Skeletal muscle satellite cell (primary cell): Measurements from ENCODE around the gene PCDHGA1.
"Not testable (repeated sequence)": the region's sequence is repeated elsewhere in the genome, so short reads cannot be mapped to it uniquely, and the experiment has no call there.

Source experiments
- H3K27me3 ChIP-seq: 2 replicates; pipeline ENCODE4 v1.7.0; 2013; ENCODE audit warnings: low read length; ENCODE audit not compliant: control insufficient read depth, insufficient read depth
- H3K36me3 ChIP-seq: 2 replicates; pipeline ENCODE4 v1.7.0; 2013; ENCODE audit warnings: mild to moderate bottlenecking, control low read depth, low read length; ENCODE audit not compliant: insufficient read depth
- H3K4me1 ChIP-seq: 2 replicates; pipeline ENCODE4 v1.7.0; 2013; ENCODE audit warnings: low read length; ENCODE audit not compliant: control insufficient read depth, insufficient read depth
- H3K4me2 ChIP-seq: 2 replicates; pipeline ENCODE4 v1.7.0; 2013; ENCODE audit warnings: mild to moderate bottlenecking, low read length
- H3K4me3 ChIP-seq: 2 replicates; pipeline ENCODE4 v1.7.0; 2013; ENCODE audit warnings: low read length
- H3K9ac ChIP-seq: 2 replicates; pipeline ENCODE4 v1.7.0; 2013; ENCODE audit warnings: mild to moderate bottlenecking, low read depth, low read length, moderate library complexity
- H3K9me3 ChIP-seq: replicated peaks from 2 replicates; pipeline ENCODE4 v1.7.0; 2013; ENCODE audit warnings: mild to moderate bottlenecking, control low read depth, low read length

The PCDHGA1 gene

DNA sequence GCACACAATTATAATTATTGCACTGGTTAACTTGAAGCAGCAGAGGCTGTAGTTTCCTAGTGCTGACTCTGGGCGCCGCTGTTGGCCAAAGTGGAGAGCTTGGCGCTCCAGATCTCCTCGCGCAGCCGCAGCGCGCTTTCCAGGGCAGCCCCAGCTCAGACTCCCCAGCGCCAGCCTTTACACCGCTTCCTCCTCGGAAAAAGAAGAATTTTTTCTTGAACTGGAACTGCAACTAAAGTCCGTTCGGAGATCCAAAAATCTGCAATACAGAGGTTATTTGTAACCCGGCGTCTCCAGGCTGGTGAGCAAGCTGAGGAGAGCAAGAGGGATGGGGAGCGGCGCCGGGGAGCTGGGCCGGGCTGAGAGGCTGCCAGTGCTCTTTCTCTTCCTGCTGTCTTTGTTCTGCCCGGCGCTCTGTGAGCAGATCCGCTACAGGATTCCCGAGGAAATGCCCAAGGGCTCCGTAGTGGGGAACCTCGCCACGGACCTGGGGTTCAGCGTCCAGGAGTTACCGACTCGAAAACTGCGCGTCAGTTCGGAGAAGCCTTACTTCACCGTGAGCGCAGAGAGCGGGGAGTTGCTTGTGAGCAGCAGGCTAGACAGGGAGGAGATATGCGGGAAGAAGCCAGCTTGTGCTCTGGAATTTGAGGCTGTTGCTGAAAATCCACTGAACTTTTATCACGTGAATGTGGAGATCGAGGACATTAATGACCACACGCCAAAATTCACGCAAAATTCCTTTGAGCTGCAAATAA, 57.4 kb downstream of the PCDHGA1 start, which contains the start of gene PCDHGB4:
PCDHGB4 (plus strand) TSS at position 142 of the 755 bp plus-strand sequence; CDS start at position 329, 187 bp downstream.
- not testable (repeated sequence) for H3K9ac ChIP-seq, H3K27me3 ChIP-seq, H3K36me3 ChIP-seq, H3K4me1 ChIP-seq
- Histone ChIP-seq H3K9me3 (peaks cover 28% of the 10 kb centered on the region), H3K4me3 (peak within 1 kb of the TSS; percentile 44), H3K4me2 (peak within 1 kb of the TSS; percentile 54)

DNA sequence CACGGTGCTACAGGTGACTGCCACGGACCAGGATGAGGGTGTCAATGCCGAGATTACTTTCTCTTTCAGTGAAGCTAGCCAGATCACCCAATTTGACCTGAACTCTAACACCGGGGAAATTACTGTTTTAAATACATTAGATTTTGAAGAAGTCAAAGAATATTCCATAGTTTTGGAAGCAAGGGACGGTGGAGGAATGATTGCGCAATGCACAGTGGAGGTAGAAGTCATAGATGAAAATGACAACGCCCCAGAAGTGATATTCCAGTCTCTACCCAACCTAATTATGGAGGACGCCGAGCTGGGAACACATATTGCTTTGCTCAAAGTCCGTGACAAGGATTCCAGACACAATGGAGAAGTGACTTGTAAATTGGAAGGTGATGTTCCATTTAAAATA, 58.3 kb downstream of the PCDHGA1 start:
- Histone ChIP-seq H3K9me3 (peaks cover 32% of the 10 kb centered on the region), H3K4me3 (no peak overlapping the region), H3K27me3 (no peaks in the 10 kb centered on the region), H3K36me3 (peaks cover 5% of the 10 kb centered on the region), H3K4me2 (no peak overlapping the region), H3K4me1 (no peaks in the 10 kb centered on the region), H3K9ac (no peak overlapping the region)

DNA sequence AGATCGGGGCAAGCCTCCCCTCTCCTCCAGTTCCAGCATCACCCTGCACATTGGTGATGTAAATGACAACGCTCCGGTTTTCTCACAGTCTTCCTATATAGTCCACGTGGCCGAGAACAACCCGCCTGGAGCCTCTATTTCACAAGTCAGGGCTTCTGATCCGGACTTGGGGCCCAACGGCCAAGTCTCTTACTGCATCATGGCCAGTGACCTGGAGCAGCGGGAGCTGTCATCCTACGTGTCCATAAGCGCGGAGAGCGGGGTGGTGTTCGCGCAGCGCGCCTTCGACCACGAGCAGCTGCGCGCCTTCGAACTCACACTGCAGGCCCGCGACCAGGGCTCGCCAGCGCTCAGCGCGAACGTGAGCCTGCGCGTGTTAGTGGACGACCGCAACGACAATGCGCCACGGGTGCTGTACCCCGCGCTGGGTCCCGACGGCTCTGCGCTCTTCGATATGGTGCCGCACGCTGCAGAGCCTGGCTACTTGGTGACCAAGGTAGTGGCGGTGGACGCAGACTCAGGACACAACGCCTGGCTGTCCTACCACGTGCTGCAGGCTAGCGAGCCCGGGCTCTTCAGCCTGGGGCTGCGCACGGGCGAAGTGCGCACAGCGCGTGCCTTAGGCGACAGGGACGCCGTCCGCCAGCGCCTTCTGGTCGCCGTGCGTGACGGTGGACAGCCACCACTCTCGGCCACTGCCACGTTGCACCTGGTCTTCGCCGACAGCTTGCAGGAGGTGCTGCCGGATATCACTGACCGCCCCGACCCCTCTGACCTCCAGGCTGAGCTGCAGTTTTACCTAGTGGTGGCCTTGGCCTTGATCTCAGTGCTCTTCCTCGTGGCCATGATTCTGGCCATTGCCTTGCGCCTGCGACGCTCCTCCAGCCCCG, 59.1 kb downstream of the PCDHGA1 start:
- Histone ChIP-seq H3K4me3 (no peak overlapping the region), H3K27me3 (no peaks in the 10 kb centered on the region), H3K9ac (no peak overlapping the region), H3K36me3 (peaks cover 5% of the 10 kb centered on the region), H3K4me1 (no peaks in the 10 kb centered on the region), H3K4me2 (no peak overlapping the region), H3K9me3 (peaks cover 35% of the 10 kb centered on the region)

DNA sequence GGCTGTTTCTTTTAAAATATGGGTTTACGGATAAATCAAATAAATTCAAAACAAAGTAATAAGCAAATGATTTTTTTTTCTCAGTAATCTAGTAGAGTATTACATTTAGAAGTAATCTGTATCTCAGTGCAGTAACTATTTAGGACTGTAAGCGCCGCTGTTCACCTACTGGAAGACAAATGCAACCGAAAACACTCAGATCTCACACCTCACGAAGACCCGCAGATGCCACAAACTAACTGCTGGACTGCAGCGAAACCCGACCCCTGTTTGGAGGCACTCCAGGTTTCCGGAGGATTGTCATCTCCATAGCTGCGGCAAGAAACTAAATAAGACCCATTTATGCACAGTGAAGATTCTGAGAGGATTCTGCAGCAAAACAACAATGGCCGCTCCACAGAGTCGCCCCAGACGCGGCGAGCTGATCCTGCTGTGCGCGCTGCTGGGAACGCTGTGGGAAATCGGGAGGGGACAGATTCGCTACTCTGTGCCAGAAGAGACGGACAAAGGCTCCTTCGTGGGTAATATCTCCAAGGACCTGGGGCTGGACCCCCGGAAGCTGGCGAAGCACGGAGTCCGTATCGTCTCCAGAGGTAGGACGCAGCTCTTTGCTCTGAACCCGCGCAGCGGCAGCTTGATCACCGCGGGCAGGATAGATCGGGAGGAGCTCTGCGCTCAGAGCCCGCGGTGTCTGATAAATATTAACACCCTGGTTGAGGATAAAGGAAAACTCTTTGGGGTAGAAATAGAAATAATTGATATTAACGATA, 62.3 kb downstream of the PCDHGA1 start, which contains the start of gene PCDHGA8:
PCDHGA8 (plus strand) TSS at position 205 of the 770 bp plus-strand sequence; CDS start at position 386, 181 bp downstream.
- Histone ChIP-seq H3K4me2 (no peak within 1 kb of the TSS), H3K9me3 (peaks cover 39% of the 10 kb centered on the region), H3K4me3 (peak within 1 kb of the TSS; percentile 22), H3K9ac (no peak within 1 kb of the TSS), H3K36me3 (peaks cover 5% of the 10 kb centered on the region), H3K27me3 (no peaks in the 10 kb centered on the region), H3K4me1 (no peaks in the 10 kb centered on the region)

DNA sequence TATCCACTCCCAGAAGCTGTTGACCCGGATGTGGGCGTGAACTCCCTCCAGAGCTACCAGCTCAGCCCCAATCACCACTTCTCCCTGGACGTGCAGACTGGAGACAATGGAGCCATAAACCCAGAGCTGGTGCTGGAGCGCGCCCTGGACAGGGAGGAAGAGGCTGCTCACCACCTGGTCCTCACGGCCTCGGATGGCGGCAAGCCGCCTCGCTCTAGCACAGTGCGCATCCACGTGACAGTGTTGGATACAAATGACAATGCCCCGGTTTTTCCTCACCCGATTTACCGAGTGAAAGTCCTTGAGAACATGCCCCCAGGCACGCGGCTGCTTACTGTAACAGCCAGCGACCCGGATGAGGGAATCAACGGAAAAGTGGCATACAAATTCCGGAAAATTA, 63.0 kb downstream of the PCDHGA1 start:
- H3K27me3 ChIP-seq = no peaks in the 10 kb centered on the region
- H3K4me2 ChIP-seq = no peak overlapping the region
- peaks cover 39% of the 10 kb centered on the region for H3K9me3 ChIP-seq
- no peak overlapping the region for H3K4me3 ChIP-seq
- H3K9ac ChIP-seq = no peak overlapping the region
- peaks cover 5% of the 10 kb centered on the region for H3K36me3 ChIP-seq
- H3K4me1 ChIP-seq = no peaks in the 10 kb centered on the region

DNA sequence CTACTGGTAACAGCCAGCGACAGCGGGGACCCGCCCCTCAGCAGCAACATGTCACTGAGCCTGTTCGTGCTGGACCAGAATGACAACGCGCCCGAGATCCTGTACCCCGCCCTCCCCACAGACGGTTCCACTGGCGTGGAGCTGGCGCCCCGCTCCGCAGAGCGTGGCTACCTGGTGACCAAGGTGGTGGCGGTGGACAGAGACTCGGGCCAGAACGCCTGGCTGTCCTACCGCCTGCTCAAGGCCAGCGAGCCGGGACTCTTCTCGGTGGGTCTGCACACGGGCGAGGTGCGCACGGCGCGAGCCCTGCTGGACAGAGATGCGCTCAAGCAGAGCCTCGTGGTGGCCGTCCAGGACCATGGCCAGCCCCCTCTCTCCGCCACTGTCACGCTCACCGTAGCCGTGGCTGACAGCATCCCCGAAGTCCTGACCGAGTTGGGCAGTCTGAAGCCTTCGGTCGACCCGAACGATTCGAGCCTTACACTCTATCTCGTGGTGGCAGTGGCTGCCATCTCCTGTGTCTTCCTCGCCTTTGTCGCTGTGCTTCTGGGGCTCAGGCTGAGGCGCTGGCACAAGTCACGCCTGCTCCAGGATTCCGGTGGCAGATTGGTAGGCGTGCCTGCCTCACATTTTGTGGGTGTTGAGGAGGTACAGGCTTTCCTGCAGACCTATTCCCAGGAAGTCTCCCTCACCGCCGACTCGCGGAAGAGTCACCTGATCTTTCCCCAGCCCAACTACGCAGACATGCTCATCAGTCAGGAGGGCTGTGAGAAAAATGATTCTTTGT, 64.3 kb downstream of the PCDHGA1 start:
- H3K36me3 ChIP-seq, H3K9ac ChIP-seq, H3K4me2 ChIP-seq, H3K4me1 ChIP-seq, H3K27me3 ChIP-seq, H3K4me3 ChIP-seq: not testable (repeated sequence)
- H3K9me3 ChIP-seq = peaks cover 38% of the 10 kb centered on the region

DNA sequence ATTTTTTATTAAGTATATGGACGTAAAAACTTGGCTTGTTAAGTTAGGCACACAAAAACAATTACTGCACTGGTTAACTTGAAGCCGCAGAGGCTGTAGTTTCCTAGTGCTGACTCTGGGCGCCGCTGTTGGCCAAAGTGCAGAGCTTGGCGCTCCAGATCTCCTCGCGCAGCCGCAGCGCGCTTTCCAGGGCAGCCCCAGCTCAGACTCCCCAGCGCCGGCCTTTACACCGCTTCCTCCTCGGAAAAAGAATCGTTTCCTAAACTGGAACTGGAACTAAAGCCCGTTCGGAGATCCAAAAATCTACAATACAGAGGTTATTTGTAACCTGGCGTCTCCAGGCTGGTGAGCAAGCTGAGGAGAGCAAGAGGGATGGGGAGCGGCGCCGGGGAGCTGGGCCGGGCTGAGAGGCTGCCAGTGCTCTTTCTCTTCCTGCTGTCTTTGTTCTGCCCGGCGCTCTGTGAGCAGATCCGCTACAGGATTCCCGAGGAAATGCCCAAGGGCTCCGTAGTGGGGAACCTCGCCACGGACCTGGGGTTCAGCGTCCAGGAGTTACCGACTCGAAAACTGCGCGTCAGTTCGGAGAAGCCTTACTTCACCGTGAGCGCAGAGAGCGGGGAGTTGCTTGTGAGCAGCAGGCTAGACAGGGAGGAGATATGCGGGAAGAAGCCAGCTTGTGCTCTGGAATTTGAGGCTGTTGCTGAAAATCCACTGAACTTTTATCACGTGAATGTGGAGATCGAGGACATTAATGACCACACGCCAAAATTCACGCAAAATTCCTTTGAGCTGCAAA, 67.6 kb downstream of the PCDHGA1 start, which contains the start of gene PCDHGB5:
PCDHGB5 (plus strand) TSS at position 192 of the 796 bp plus-strand sequence; CDS start at position 373, 181 bp downstream.
- not testable (repeated sequence) for H3K4me1 ChIP-seq

DNA sequence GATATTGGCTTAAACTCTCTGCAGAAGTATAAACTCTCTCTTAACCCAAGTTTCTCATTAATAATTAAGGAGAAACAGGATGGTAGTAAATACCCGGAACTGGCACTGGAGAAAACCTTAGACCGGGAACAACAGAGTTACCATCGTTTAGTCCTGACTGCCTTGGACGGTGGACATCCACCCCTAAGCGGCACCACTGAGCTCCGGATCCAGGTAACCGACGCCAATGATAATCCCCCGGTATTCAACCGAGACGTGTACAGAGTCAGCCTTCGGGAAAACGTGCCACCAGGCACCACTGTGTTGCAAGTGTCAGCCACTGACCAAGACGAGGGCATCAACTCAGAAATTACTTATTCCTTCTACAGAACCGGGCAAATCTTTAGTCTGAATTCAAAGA, 68.3 kb downstream of the PCDHGA1 start:
- H3K9me3 ChIP-seq = peaks cover 44% of the 10 kb centered on the region

More for the DNA sequence above, 67.6 kb downstream of the PCDHGA1 start, which contains the start of gene PCDHGB5:
- H3K9ac ChIP-seq = peak within 1 kb of the TSS; percentile 62
- not testable (repeated sequence) for H3K36me3 ChIP-seq, H3K27me3 ChIP-seq
- H3K4me2 ChIP-seq = peak within 1 kb of the TSS; percentile 74
- peaks cover 43% of the 10 kb centered on the region for H3K9me3 ChIP-seq
- peak within 1 kb of the TSS; percentile 72 for H3K4me3 ChIP-seq

DNA sequence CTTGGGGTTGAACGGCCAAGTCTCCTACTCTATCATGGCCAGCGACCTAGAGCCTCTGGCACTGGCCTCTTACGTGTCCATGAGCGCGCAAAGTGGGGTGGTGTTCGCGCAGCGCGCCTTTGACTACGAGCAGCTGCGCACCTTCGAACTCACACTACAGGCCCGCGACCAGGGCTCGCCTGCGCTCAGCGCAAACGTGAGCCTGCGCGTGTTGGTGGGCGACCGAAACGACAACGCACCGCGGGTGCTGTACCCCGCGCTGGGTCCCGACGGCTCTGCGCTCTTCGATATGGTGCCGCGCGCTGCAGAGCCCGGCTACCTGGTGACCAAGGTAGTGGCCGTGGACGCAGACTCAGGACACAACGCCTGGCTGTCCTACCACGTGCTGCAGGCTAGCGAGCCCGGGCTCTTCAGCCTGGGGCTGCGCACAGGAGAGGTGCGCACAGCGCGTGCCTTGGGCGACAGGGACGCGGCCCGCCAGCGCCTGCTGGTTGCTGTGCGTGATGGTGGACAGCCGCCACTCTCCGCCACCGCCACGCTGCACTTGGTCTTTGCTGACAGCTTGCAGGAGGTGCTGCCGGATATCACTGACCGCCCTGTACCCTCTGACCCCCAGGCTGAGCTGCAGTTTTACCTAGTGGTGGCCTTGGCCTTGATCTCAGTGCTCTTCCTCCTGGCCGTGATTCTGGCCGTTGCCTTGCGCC, 69.4 kb downstream of the PCDHGA1 start:
- H3K36me3 ChIP-seq = peaks cover 5% of the 10 kb centered on the region
- no peaks in the 10 kb centered on the region for H3K27me3 ChIP-seq
- no peak overlapping the region for H3K9ac ChIP-seq
- H3K9me3 ChIP-seq = peaks cover 47% of the 10 kb centered on the region
- H3K4me1 ChIP-seq = no peaks in the 10 kb centered on the region
- H3K4me2 ChIP-seq = peak overlapping the region; percentile 15
- peak overlapping the region; percentile 56 for H3K4me3 ChIP-seq

More for the DNA sequence above, 68.3 kb downstream of the PCDHGA1 start:
- Histone ChIP-seq H3K4me2 (peak overlapping the region; percentile 42), H3K27me3 (no peaks in the 10 kb centered on the region), H3K36me3 (peaks cover 5% of the 10 kb centered on the region), H3K4me1 (no peaks in the 10 kb centered on the region), H3K4me3 (peak overlapping the region; percentile 26), H3K9ac (no peak overlapping the region)
